ENCODE results near the gene CACNA1C.

CACNA1C gene

GRCh38 chr12:2205996-2206395 is 153.2 kb downstream of the CACNA1C start:
- no peak for DNase-seq (ENCODE audit: low spot score)

- no peak for DNase-seq (ENCODE audit: low spot score)
Observed at GRCh38 chr12:2208837-2209635, 156.2 kb downstream of the CACNA1C start.

- no peak for DNase-seq (ENCODE audit: low spot score)
Observed at GRCh38 chr12:2211119-2211518, 158.3 kb downstream of the CACNA1C start.

DNA sequence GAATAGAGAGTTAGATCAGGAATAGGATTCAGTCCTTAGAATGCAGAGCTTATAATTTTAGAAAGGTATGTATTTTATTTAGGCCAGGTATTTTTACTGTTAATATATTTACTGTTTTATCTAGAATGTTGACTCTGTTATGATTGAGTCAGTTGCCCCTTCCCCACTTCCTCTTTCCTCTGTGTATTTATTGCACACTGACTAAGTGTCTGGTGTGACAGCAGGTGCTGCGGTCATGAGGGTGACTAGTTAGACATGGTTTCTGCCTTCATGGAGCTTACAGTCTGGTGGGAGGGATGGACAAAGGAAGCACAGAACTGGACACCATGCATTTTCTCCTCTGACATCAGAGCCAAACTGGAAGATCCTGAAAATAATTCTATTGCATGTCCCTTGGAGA is 159.8 kb downstream of the CACNA1C start:
- no peak for DNase-seq (ENCODE audit: low spot score)

DNA sequence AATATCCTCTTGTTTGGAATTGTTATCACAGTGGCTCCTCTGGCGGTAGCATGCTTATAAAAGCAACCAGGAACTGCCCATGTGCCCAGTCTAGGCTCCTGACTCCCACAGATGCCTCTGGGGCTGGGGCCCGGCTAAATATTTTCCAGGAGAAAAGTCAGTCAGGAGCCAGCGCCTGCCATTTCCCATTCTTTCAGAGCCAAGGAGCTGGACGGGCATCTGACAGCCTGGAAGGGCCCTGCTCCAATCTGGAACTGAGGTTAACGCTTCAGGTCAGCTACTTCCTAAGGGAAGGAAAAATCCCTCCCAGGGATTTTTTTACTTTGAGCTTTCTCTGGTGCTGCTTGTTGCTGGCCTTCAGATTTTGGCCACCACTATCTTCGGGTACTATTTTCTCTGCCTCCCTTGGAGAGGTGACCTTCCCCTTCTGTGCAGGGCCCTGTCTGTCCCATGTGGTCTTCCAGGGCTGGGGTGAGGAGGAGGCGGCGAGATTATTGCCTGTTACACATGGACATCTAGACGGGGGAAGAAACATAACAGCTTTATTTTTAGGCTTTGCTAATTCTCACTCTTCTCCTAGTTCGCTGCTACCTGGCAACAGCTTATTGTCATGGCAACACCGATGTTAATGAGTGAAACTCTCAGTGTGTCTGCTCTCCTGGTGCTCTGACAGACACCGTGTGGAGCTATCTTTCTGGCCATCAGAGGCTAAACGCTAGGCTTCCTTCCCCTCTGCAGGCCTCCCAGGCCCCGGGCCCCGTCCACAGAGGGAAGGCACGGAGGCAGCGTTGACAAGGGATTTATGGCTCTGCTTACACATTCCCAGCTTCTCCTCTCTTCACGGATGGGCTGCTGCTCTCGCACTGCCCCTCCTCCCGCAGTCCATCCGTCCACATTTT is 160.4 kb downstream of the CACNA1C start:
- DNase-seq (ENCODE audit: low spot score) = no peak

DNA sequence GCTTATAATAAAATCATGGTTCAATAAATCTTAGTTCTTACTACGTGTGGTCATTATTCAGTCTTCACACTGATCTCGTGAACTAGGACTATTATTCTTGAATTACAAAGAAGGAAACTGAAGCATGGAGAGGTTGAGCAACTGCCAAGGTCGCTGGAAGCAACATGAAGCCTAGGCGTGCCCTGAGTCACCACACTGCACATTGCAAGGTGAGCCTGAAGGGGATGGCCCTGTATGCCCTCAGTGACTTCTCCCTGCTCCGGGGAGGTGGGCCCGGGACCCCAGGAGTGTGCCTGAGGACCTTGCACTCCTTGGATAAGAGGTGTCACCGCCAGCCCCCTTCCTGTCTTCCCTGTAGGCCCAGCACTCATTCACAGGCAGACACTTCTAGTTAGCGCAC is 161.6 kb downstream of the CACNA1C start:
- DNase-seq (ENCODE audit: low spot score) = no peak

- no peak for DNase-seq (ENCODE audit: low spot score)
Observed at GRCh38 chr12:2215709-2216560, 163.1 kb downstream of the CACNA1C start.

- DNase-seq (ENCODE audit: low spot score) = no peak
Observed at GRCh38 chr12:2218706-2219105, 165.9 kb downstream of the CACNA1C start.

DNA sequence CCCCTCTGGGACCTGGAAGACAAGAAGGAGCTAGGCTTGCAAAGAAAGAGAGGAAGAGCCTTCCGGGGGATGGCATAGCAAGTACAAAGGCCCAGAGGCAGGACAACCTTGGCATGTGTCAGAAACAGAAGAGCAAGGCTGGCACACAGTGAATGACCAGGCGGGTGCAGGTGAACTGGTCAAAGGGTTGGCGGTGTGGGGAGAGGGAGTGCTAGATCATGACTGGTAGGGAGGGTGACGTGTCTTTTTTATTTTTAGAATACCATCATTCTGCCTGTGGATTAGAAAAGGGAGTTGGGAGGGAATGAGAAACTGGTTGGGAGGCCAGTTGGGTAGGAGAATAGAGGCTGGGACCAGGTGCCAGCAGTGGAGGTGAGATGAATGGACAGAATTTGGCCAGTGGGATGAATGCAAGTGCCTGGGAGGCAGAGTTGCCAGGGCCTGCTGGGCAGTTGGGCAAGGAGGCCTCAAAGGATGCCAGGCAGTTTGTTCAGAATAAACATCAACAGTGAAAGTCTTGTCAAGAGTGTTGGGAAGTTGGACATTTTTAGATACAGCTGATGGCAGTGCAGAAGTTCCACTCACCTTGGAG is 168.3 kb downstream of the CACNA1C start:
- DNase-seq (ENCODE audit: low spot score) = no peak

DNA sequence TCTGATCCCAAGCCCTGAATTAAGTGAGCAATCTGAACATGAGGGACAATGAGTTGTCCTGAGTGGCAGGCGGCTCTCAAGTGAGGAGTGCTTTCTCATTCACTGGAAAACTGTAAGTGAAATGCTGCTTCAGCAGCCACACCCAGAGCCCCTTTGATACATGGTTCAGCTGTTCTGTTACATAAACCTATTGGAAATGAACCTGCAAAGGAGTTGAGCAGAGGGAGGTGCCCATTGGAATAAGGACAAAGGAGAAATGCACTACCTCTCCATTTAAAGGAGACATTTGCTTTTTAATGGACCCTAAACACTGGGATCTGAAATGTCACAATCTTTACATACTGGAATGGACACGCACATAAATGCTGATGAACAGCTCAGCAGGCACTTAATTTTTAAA is 169.9 kb downstream of the CACNA1C start:
- no peak for DNase-seq (ENCODE audit: low spot score)

GRCh38 chr12:2224961-2225360 is 172.2 kb downstream of the CACNA1C start:
- DNase-seq (ENCODE audit: low spot score) = no peak

GRCh38 chr12:2225696-2226095 is 172.9 kb downstream of the CACNA1C start:
- peak; percentile 41 for DNase-seq (ENCODE audit: low spot score)

DNA sequence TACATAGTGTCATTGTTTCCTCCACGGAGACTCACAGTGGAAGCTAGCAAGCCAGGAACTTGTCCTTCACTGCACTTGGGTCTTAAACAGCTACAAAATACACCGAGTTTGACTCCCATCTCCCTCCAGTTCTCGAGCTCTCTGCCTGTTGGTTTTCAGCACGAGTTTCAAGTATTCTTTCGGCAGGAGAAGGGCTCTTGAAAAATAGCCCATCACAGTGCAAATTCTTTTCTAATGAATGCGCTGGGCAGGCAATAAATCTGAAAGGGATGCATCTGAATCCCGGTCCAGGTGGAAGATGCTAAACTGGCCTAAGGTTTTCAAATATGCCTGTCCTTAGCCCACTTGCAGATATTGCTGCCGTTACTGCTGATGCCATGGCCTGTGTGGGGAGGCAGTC is 173.9 kb downstream of the CACNA1C start:
- DNase-seq (ENCODE audit: low spot score) = no peak

DNA sequence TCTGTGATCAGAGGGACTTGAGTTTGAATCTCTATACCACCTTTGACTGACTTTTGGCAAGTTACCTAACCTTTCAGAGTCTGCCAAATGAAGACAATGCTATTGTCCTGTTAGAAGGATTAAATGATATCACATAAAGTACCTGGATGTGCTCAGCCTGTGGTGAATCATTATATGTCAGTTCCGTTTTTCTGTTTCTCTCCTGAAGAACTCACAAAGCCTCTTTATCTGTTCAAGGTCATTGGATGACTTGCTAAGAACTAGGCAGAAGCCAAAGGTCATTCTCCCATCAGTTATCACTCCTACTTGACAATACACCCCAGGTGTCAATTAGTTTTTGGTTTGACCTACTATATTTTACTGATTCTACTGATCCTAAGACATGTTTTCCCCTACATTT is 174.6 kb downstream of the CACNA1C start:
- no peak for DNase-seq (ENCODE audit: low spot score)

- DNase-seq (ENCODE audit: low spot score) = no peak
Observed at GRCh38 chr12:2228535-2228934, 175.7 kb downstream of the CACNA1C start.

GRCh38 chr12:2229661-2230539 is 177.1 kb downstream of the CACNA1C start:
- DNase-seq (ENCODE audit: low spot score) = no peak

- no peak for DNase-seq (ENCODE audit: low spot score)
Observed at GRCh38 chr12:2231011-2231595, 178.3 kb downstream of the CACNA1C start.

- no peak for DNase-seq (ENCODE audit: low spot score)
Observed at GRCh38 chr12:2231956-2232355, 179.2 kb downstream of the CACNA1C start.

DNA sequence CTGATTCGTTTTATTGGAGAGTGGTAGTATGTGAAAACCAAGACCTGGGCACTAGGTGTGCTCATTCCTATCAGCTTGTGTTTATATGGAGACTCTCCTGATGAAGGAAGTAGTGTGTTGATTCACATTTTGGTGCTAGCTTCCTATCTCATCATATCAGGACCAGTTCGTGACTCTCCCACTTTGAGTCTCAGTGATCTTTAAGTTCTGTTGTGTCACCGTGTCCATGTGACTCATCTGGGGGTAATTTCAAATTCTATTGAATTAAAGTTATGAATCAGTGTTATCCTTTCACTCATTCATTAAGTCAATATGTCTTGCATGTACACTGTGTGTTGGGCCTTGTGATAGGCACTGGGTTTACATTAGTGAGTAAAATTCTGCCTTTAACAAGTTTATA is 180.2 kb downstream of the CACNA1C start:
- DNase-seq (ENCODE audit: low spot score) = peak; percentile 61

DNA sequence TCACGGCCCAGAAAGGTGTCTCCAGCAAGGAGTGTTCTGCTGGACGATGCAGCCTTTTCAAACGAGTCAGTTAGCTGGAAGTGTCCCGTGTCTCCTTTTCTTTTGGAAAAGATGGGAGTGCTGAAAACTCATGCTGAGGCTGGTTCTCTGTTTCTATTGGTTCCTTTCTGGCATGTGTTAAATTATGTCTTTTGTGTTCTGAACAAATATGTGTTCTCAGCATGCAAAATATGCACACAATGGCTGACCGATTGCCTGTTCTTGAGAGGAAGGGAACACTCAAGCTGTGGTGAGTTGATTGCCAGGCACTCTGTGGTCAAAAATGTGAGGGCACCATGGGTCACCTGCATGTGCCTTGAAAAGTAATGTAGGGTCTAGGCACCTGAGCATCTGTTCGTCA is 181.3 kb downstream of the CACNA1C start:
- no peak for DNase-seq (ENCODE audit: low spot score)
